A673 (cell line): ENCODE data around the gene CCN5.

ENCODE experiments used
- EZH2 ChIP-seq: fragments of 200-600 bp; sonication (generic); IDR thresholded peaks from 2 replicates; pipeline ENCODE4 v1.6.1; 2017; ENCODE audit warnings: borderline replicate concordance, low read depth, mild to moderate bottlenecking, mixed read lengths, antibody characterized with exemption, low read length; ENCODE audit not compliant: poor library complexity, severe bottlenecking
- TF ChIP-seq, protein P1 (sequence below): fragments of 300-800, 200-600 bp; sonication (generic); conservative IDR thresholded peaks from 2 replicates; pipeline ENCODE4 v1.5.1; 2017; ENCODE audit warnings: low read depth, mild to moderate bottlenecking, antibody characterized with exemption, low read length, moderate library complexity, mixed read lengths

DNA sequence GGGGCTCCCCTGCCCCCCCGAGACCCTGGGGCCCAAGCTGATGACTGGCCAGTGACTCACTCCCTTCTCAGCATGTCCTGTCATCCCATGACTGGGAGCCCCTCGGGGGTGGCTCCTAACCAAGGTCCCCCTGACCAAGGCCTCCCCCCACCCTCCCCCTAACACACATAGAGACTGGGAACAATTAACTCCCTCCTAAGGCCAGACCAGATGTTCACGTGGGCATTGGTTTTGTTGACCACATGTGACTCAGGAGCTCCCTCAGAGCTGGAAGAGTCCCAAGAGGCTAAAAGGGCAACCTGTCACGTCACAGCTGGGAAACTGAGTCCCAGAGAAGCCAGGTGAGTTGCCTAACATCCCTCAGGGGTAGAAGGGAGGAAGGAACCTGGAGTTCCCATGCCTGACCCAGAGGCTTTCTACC lies 10.6 kb upstream of the CCN5 start:
- TF ChIP-seq, protein P1, sequence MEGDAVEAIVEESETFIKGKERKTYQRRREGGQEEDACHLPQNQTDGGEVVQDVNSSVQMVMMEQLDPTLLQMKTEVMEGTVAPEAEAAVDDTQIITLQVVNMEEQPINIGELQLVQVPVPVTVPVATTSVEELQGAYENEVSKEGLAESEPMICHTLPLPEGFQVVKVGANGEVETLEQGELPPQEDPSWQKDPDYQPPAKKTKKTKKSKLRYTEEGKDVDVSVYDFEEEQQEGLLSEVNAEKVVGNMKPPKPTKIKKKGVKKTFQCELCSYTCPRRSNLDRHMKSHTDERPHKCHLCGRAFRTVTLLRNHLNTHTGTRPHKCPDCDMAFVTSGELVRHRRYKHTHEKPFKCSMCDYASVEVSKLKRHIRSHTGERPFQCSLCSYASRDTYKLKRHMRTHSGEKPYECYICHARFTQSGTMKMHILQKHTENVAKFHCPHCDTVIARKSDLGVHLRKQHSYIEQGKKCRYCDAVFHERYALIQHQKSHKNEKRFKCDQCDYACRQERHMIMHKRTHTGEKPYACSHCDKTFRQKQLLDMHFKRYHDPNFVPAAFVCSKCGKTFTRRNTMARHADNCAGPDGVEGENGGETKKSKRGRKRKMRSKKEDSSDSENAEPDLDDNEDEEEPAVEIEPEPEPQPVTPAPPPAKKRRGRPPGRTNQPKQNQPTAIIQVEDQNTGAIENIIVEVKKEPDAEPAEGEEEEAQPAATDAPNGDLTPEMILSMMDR: no peak
- no peak for TF ChIP-seq EZH2
